ENCODE data around the gene ZNF609. TPM values are rescaled to one million over a fixed set of nuclear protein-coding genes. Genes with fewer than 3 reads are reported as not detected.
"Not testable (repeated sequence)": the region's sequence is repeated elsewhere in the genome, so short reads cannot be mapped to it uniquely, and the experiment has no call there.

The ZNF609 gene
- polyA plus RNA-seq, 1 experiment = 12.5 TPM

DNA sequence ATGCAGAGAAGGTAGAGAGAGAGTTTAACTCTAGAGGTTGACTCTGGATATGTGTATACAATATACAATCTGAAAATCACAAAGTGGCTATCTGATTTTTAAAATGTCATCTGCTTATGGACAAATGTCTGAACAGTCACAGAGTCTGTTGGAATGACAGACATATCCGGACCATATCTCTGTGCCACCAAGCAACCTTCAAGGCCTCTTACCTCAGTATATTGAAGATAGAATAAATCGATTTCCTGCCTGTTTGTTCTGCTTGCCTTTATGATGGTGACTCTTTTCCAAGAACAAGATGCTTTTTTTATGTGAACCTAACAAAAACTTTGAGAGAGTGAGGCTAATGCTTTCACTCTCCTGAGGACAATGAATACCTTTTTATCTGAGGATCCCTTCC is 163.9 kb downstream of the ZNF609 start:
- DNase-seq (ENCODE audit: low read depth) = no peak
- Histone ChIP-seq H3K27me3 (ENCODE audit: control insufficient read depth, insufficient read depth, low read length) (no peaks in the 10 kb centered on the region), H3K36me3 (ENCODE audit: control insufficient read depth, insufficient read depth, low read length) (peaks cover 2% of the 10 kb centered on the region; the same call in 1 of the 2 replicates), H3K4me3 (ENCODE audit: low read depth, low read length) (no peak overlapping the region)
- POLR2A ChIA-PET = no interaction called here
- CTCF ChIA-PET = interaction anchor here (1.3 kb wide), 1 partner anchor 12 kb away, joined by 4 read pairs; no protein-coding TSS in a partner anchor
- TF ChIP-seq, protein P1, sequence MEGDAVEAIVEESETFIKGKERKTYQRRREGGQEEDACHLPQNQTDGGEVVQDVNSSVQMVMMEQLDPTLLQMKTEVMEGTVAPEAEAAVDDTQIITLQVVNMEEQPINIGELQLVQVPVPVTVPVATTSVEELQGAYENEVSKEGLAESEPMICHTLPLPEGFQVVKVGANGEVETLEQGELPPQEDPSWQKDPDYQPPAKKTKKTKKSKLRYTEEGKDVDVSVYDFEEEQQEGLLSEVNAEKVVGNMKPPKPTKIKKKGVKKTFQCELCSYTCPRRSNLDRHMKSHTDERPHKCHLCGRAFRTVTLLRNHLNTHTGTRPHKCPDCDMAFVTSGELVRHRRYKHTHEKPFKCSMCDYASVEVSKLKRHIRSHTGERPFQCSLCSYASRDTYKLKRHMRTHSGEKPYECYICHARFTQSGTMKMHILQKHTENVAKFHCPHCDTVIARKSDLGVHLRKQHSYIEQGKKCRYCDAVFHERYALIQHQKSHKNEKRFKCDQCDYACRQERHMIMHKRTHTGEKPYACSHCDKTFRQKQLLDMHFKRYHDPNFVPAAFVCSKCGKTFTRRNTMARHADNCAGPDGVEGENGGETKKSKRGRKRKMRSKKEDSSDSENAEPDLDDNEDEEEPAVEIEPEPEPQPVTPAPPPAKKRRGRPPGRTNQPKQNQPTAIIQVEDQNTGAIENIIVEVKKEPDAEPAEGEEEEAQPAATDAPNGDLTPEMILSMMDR (IDR thresholded peaks at IDR 0.05; ENCODE audit: insufficient read depth, low read depth, low read length) = no peak

GRCh38 chr15:64629063-64629462 is 168.7 kb downstream of the ZNF609 start:
- CTCF ChIA-PET = interaction anchor here (0.9 to 1.0 kb wide), 2 partner anchors 8 to 10 kb away, joined by 3 read pairs; no protein-coding TSS in a partner anchor
- Histone ChIP-seq H3K4me3 (ENCODE audit: low read depth, low read length) (no peak overlapping the region), H3K27me3 (ENCODE audit: control insufficient read depth, insufficient read depth, low read length) (no peaks in the 10 kb centered on the region), H3K36me3 (ENCODE audit: control insufficient read depth, insufficient read depth, low read length) (peaks cover 3% of the 10 kb centered on the region)
- no peak for DNase-seq (ENCODE audit: low read depth)
- TF ChIP-seq, protein P1 (IDR thresholded peaks at IDR 0.05; ENCODE audit: insufficient read depth, low read depth, low read length) = no peak
- POLR2A ChIA-PET = no interaction called here

- H3K36me3 ChIP-seq (ENCODE audit: control insufficient read depth, insufficient read depth, low read length) = peaks cover 3% of the 10 kb centered on the region
- POLR2A ChIA-PET = interaction anchor here (0.7 kb wide), 1 partner anchor 108 kb away, joined by 3 read pairs; no protein-coding TSS in a partner anchor
- TF ChIP-seq, protein P1 (IDR thresholded peaks at IDR 0.05; ENCODE audit: insufficient read depth, low read depth, low read length) = no peak
- no peak for DNase-seq (ENCODE audit: low read depth)
- H3K4me3 ChIP-seq (ENCODE audit: low read depth, low read length) = no peak overlapping the region
- CTCF ChIA-PET = no interaction called here
- no peaks in the 10 kb centered on the region for H3K27me3 ChIP-seq (ENCODE audit: control insufficient read depth, insufficient read depth, low read length)
These were observed 170.2 kb downstream of the ZNF609 start for GRCh38 chr15:64630396-64631107.

DNA sequence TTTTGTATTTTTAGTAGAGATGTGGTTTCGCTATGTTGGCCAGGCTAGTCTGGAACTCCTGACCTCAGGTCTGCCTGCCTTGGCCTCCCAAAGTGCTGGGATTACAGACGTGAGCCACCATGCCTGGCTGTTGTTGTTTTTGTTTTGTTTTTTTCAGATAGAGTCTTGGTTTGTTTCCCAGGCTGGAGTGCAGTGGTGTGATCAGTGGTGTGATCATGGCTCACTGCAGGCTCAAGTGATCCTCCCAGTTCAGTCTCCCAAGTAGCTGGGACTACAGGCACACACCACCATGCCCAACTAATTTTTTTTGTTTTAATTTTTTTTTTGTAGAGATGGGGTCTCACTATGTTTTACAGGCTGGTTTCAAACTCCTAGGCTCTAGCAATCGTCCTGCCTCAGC is 172.3 kb downstream of the ZNF609 start:
- CTCF ChIA-PET = interaction anchor here (0.7 kb wide), 1 partner anchor 21 kb away, joined by 3 read pairs; no protein-coding TSS in a partner anchor

GRCh38 chr15:64633332-64633731 is 173.0 kb downstream of the ZNF609 start:
- POLR2A ChIA-PET = no interaction called here

More for the DNA sequence above, 172.3 kb downstream of the ZNF609 start:
- H3K36me3 ChIP-seq (ENCODE audit: control insufficient read depth, insufficient read depth, low read length); DNase-seq (ENCODE audit: low read depth); H3K27me3 ChIP-seq (ENCODE audit: control insufficient read depth, insufficient read depth, low read length); H3K4me3 ChIP-seq (ENCODE audit: low read depth, low read length); POLR2A ChIA-PET: not testable (repeated sequence)

More at GRCh38 chr15:64633332-64633731, 173.0 kb downstream of the ZNF609 start:
- Histone ChIP-seq H3K4me3 (ENCODE audit: low read depth, low read length) (no peak overlapping the region), H3K27me3 (ENCODE audit: control insufficient read depth, insufficient read depth, low read length) (no peaks in the 10 kb centered on the region), H3K36me3 (ENCODE audit: control insufficient read depth, insufficient read depth, low read length) (peaks cover 3% of the 10 kb centered on the region)
- no peak for DNase-seq (ENCODE audit: low read depth)
- TF ChIP-seq, protein P1 (IDR thresholded peaks at IDR 0.05; ENCODE audit: insufficient read depth, low read depth, low read length) = no peak
- CTCF ChIA-PET = no interaction called here
